Measurements from ENCODE around the gene SLCO4A1.

SLCO4A1 gene

DNA sequence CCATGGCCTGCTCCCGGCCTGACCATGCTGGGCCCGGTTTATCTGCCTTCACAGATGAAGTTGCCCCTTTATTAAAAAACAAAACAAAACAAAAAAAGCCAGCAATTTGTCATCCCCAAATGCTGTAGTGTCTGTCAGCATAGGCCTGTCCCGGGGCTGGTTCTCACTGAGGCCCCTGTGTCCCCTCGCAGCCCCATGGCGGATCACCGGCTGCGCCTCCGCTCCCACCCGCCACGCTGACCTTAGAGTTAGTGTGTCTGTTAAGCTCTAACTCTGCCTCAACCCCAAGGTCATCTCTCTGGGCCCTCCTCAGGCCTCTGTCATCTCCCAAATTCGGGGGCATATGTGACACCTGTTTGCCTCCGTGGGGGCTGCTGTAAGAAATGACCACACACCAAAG is 11.1 kb downstream of the SLCO4A1 start:
- no peak for DNase-seq

DNA sequence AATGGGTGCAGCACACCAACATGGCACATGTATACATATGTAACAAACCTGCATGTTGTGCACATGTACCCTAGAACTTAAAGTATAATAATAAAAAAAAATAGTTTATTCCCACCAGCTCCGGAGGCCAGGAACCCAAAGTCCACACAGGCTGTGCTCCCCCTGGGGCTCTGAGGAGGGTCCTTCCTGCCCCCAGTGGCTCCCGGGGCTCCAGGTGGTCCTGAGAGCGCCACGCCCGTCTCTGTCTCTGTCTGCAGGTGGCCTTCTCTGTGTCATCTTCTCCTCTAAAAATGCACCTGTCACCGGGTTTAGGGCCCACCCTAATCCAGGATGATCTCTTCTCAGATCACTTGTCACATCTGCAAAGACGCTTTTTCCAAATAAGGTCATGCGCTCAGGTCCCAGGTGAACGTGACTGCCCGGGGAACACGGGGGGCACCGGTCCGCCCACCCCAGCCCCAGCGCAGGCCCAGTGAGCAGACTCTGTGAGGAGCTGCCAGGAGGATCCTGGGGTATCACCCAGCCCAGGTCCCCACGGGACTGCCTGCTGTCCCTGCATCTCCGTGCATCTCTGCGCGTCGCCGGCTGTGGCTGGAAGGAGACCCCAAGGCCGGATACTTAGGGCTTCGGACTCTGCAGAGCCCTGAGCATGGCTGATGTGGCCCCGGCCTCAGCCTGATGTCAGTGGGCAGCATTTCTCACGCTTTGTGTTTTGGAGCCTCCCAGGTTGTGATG is 11.8 kb downstream of the SLCO4A1 start:
- DNase-seq: no peak

DNA sequence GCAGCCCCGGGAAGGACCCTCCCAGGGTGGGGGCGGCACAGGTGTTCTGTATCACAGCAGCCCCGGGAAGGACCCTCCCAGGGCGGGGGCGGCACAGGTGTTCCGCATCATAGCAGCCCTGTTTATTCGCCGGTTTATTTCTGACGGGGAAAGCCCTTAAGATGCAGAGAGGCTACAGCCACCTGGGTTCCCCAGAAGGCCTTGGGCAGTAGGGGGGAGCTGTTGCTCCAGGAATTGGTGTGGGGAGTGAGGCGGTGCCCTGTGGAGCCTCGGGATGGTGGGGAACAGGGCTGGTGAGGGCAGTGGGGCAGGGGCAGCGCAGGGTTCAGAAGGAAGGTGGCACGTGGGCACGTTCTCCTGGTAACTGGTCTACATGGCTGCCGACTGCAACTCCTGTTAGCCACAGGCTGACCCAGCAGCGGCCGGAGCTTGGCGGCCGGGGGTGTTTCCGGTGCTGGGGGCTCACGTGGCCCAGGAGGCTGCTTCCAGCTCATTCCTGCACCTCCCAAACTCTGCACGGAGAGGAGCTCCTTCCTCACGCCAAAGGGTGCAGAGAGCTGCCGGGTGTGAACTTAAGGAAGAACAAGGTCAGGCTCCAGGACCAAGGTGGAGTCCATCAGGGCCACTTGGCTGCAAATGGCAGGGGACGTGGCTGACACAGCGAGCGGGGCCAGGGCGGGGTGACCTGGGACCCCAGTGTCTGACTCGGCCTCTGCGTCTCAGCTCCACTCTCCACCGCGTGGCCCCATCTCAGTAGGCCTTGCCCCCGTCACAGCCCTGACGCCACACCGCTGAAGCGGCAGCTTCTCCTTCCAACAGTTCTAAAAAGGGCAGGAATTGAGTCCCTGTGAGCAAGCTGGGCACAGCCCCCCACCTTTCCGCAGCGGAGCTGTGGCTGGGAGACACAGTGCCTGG is 13.2 kb downstream of the SLCO4A1 start:
- no peak for DNase-seq

DNA sequence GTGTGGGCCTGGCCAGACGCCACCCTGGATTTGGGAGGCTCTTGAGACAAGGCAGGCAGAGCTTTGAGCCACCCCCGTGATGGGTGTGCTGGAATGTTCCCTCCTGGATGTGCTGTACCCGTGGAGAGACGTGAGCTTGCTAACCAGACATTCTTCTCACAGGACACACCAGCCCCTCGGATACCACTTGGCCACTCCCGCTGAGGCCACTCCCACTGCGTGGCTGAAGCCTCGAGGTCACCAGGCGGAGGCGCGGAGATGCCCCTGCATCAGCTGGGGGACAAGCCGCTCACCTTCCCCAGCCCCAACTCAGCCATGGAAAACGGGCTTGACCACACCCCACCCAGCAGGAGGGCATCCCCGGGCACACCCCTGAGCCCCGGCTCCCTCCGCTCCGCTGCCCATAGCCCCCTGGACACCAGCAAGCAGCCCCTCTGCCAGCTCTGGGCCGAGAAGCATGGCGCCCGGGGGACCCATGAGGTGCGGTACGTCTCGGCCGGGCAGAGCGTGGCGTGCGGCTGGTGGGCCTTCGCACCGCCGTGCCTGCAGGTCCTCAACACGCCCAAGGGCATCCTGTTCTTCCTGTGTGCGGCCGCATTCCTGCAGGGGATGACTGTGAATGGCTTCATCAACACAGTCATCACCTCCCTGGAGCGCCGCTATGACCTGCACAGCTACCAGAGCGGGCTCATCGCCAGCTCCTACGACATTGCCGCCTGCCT is 14.1 kb downstream of the SLCO4A1 start:
- no peak for DNase-seq

DNA sequence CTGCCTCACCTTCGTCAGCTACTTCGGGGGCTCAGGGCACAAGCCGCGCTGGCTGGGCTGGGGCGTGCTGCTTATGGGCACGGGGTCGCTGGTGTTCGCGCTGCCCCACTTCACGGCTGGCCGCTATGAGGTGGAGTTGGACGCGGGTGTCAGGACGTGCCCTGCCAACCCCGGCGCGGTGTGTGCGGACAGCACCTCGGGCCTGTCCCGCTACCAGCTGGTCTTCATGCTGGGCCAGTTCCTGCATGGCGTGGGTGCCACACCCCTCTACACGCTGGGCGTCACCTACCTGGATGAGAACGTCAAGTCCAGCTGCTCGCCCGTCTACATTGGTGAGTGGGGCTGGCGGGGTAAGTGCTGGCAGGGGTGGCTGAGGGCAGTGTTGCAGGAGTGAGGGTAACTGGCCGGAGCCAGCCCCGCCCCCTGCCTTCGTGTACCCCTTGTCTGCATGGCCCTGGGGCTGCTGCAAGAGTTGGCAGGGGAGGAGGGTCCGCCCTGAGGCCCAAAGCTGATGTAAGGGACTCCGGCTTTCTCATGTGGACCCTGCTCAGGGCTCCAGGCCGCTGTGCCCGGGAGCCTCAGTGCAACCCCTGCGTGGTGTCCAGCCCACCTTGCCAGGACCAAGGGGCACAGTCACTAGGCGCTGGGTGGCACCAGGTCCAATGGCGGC is 14.8 kb downstream of the SLCO4A1 start:
- no peak for DNase-seq

DNA sequence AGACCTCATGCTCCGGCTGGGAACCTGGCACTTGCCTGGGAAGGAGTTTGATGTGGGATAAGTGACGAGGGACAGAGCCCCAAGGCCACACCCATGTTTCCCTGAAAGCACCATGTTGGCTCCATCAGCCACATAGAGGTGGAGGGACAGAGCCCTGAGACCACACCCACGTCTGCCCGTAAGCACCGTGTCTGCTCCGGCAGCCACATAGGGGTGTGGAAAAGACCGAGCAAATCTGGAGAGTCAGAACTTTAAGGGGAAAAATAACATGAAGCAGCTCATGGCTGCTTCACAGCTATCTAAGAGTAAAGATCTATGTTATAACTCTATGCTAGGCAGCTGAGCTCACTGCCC is 15.3 kb downstream of the SLCO4A1 start:
- DNase-seq: no peak

DNA sequence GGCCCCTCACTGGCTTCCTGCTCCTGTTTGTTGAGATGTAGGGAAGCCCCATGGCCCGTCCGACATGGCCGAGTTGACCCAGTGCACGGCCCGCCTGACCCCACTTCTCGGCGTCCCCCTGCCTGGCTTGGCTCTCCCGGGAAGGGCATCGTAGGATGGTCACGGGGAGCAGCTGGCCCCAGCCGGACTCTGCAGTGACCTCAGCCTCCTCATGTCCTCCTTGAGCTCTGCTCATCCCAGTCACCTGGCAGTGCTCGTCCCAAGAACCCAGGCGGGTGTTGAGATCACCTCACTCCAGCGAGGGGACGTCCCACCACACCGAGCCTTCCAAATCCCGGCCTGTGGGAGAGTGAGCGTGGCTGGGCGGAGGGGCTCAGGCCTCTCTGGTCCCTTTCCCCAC is 15.7 kb downstream of the SLCO4A1 start:
- no peak for DNase-seq

DNA sequence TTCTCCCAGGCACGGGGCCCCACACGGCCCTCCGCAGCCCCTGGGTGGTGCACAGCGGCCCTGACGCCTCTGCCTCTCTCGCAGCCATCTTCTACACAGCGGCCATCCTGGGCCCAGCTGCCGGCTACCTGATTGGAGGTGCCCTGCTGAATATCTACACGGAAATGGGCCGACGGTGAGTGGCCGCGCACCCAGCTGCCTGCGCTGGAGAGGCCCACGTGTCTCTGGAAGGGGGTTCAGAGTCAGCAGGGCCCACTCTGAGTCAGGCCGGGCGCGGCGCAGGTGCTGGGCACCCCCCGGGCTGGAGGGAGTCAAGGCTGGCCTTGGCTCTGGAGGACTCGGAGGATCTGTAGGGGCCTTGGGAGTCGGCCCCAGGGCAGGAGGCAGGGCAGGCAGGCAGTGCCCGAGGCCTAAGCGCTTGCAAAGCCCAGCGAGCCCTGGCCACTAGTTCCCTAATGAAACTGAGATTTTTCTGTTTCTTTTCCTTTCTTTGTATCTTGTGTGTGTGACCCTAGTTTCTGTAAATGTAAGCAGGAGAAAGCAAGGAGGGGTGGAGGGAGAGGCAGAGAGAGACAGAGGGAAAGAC is 16.4 kb downstream of the SLCO4A1 start:
- DNase-seq: no peak

DNA sequence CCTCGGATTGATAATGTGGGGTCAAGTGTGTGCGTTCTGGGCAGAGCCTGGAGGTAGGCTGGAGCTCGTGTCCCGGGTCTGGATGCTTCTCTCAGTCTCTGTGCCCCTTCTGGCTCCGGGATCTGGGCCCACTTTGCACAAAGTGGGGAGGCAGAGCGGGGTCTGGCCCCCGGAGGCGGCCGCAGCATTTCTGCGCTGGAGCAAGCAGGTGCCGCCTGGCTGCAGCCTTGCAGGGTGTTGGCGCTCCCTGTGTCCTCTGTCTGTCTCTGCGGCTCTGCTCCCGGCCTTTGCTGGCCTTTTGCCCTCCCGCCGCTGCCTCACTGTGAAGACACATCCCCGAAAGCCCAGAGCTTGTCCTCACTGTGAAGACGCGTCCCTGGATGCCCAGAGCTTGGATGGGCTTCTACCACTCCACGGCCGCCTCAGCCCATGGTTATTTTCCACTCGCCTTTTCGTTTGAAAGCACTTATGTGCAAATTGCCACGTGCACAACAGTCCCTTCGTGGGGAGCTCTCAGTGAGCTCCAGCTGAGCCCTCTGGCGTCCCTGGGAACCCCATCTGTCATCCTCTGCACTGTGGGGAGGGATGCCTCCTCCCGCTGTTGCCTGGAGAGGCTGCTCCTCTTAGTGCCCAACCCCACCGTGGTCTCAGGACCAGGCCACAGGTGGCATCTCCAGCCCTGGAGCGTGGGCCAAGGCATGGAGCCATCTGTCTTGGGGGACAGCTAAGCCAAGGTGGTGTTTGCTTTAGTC is 17.4 kb downstream of the SLCO4A1 start:
- no peak for DNase-seq

DNA sequence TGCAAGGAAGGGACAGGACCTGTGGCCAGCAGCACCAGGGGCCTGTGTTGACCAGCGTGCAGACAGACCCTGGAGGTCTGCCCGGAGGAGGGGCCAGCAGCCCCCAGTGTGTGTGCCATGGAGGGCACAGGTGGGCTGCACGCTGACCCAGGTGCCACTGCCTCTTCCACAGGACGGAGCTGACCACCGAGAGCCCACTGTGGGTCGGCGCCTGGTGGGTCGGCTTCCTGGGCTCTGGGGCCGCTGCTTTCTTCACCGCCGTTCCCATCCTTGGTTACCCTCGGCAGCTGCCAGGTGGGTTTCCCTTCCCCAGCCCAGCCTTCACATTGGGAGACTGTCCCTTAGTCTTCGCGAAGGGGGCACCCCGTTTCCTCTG is 17.9 kb downstream of the SLCO4A1 start:
- no peak for DNase-seq

DNA sequence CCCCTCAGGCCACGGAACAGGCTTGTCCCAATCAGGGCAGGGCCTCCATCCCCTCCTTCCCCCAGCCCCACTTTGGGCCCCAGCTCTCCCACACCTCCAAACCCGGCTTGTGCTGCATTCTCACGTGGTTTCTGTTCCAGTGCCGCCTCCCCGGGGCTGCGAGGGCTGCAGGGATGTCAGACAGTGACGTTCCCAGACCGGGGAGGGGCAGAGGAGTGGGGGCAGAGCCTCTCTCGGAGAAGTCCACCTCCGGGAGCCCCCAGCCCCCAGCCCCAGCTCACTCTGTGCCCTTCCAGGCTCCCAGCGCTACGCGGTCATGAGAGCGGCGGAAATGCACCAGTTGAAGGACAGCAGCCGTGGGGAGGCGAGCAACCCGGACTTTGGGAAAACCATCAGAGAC is 18.5 kb downstream of the SLCO4A1 start:
- no peak for DNase-seq

DNA sequence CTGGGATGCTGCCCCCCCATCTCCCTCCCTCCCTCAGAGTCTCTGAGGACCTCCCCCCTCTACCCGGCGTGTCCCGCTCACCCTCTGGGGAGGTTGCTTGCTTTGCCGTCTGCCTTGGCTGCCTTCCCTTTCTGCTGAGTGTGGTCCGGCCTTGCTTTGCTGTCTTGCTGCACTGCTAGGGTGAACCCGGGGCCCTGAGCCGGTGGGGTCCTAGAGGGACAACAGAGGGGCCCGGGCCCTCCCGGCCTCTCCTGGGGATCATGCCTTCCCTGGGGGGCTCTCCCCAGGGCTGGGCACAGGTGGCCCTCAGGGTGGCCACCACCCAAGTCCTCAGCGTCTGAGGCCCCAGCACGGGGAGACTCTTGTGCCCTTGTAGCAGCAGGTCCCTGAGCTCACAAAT is 19.3 kb downstream of the SLCO4A1 start:
- DNase-seq: no peak

DNA sequence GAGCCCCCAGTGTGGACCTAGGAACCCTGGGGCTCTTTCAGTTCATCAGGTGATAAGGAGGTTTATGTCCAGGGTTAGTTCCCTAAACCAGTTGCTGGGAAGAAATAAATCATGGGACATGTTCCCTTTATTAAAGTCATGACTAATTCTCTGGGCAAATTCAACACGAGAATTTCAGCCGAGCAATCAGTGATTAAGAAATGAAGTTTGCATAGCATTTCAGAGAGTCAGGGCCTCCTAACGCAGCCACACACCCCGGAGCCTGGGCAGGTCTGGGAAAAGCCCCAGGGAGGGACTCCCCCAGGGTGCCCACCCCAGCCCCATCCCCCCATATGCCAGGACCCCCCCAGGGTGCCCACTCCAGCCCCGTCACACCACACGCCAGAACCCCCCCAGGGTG is 20.1 kb downstream of the SLCO4A1 start:
- no peak for DNase-seq

DNA sequence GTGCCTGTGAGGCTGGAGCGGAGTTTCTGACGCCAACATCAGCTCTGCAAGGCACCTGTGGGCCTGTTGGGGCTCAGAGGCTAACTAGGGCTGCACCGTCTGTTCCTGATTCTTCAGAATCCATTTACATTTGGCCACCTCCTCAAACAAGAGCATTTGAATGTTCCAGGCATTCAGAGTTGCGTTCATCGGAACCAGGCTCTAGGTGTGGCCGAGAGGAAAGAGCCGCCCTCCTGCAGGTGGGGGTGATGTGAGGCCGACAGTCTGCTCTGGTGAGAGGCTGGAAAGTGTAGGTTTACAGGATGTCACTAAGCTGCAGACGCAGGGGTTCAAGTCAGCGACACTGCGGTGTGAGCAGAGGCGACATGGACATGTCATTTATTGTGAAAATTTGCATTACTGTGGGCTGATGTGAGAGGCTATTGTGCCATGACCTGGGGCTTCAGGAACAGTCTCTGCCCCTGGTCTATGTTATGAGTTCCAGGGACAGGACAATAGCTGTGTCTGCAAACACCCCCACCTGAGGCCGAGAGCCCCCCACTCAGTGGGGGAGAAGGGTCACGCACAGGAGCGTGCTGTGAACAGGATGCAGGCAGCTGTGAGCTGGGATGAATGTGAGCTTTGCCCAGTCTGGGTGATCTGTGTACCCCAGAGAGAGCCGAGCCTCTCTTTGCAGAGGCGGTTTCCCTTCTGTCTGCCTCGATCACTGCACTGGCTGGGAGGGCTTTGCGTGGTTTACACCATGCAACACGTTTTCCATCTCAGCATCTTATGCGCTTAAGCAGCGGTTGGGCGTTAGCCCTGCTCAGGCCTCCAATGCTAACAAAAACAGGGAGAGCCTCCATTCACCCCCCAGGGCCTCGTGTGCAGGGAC is 21.1 kb downstream of the SLCO4A1 start:
- no peak for DNase-seq

DNA sequence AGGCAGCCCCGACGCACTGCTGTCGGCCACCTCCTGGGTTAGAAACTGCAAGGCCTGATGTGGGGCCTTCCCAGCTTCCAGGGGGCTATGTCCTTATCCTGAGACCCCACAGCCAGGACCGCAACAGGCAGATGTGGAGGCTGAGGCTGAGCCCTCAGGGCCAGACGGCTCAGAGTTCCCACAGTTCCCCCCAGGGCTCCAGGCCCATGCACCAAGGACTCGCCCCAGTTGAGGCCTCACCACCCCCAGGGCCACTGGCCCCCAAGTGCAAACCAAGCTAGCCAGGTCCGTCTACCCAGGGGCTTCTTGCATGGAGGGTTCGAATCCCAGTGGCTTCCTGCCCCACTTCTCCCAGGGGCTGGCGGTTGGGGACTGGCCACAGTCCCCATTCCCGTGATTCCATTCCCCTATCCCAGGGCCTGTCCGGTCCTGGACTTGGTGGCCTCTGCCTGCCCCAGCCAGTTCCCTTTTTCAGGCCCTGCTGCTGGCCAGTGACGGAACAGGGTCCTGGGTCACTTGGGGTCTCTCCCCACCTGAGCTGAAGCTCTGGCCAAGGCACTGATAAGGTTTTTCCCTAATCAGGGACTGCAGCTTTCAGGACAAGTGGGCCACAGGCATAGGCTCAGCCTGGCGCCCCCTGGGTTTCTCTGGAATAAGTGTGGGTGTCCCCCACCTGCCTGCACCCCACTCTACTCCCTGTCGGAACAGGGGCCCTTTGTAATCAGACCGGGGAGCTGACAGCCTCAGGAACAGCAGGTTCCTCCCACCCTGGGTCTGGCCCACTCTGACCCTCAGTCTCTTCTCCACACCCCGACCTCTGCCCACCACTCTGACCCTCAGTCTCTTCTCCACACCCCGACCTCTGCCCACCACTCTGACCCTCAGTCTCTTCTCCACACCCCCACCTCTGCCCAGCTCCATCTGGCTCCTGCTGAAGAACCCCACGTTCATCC is 22.0 kb downstream of the SLCO4A1 start:
- no peak for DNase-seq

DNA sequence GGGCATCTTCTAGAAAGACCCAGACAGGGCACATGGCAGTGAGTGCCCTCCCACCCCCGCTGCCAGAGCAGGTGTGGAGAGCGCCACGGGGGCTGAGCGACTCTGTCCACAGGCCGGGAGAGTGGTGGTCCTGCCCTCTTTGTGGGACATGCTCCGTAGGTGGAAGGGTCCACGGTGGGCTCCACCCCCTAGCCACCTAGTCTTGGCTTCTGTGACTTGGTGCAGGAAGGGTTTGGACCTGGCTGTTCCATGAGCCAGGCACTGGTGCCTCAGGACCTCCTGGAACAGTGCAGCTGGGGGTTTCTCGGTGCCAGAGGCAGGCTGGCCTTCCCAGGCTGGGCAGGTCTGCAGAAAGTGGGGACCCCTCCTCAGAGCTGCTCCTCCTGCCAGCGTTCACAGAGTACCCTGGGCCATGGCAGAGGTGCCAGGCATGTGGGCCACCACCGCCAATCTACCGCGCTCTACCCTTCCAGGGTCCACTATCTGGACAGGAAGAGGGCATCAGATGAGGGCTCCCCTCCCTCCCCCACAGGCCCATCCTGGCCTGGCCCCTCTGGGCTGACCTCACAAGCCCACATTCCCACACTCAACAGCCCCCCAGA is 23.0 kb downstream of the SLCO4A1 start:
- DNase-seq: no peak

DNA sequence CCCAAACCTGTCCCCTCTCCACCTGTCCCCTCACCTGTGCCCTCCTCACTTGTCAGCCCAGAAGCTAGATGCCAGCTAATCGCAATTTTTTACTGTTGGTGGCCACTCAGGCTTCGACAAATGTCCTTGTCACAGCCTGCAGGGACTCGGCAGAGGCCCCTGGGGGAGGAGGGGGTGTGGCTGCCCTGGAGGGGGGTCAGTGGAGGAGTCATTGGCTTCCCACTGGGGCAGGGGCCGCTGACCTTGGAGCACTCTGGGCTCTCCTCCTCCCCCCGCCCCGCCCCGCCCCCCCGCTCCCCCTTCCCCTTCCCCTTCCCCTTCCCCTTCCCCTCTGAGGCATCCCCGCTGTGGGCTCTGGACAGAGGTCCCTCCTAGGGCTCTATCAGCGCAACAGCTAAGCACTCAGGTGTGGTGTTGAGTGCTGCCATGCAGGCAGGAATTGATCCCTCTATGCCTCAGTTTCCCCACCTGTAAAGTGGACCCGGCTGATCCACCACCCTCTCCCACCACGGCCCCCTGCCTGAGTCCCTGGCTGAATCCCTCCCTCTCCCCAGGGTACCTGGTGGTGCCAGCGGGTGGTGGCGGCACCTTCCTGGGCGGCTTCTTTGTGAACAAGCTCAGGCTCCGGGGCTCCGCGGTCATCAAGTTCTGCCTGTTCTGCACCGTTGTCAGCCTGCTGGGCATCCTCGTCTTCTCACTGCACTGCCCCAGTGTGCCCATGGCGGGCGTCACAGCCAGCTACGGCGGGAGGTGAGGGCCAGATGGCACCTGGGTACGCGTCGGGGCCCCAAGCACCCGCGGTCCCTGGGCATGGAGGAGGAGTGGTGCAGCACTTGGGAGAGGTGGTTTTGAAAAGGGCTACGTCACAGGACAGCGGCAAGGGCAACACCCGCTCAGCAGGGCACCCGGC is 23.8 kb downstream of the SLCO4A1 start:
- DNase-seq: no peak

Measured in CD4-positive, alpha-beta T cell treated with Interleukin-10 for 1 hour (primary cell).